Epithelial cell of esophagus (primary cell): Measurements from ENCODE around the gene PARP16.
A peak's percentile ranks its signal among the peaks of the same experiment; 100 is the strongest.

ENCODE experiments used
- DNase-seq: peaks from one replicate; pipeline ENCODE4 v3.0.0; 2010; ENCODE audit warnings: low read depth
- H3K4me3 ChIP-seq: 2 replicates; pipeline ENCODE4 v1.5.1; 2011; ENCODE audit warnings: mild to moderate bottlenecking, low read length, control low read depth
- CTCF ChIP-seq: IDR thresholded peaks from 2 replicates; pipeline ENCODE4 v1.5.1; 2011; ENCODE audit warnings: low read depth, mild to moderate bottlenecking, low read length, control low read depth, inconsistent platforms; ENCODE audit not compliant: insufficient read depth; ENCODE audit errors: missing control alignments

Gene PARP16

GRCh38 chr15:65310431-65311137, 23.9 kb upstream of the PARP16 start:
- no peak overlapping the region for H3K4me3 ChIP-seq
- no peak for TF ChIP-seq CTCF
- DNase-seq = no peak

- no peak for TF ChIP-seq CTCF
- no peak overlapping the region for H3K4me3 ChIP-seq
- no peak for DNase-seq
Observed at GRCh38 chr15:65309882-65310418, 23.3 kb upstream of the PARP16 start.

- no peak for TF ChIP-seq CTCF
- H3K4me3 ChIP-seq = no peak overlapping the region
- DNase-seq = peak; percentile 79
Observed at GRCh38 chr15:65307978-65308377, 21.3 kb upstream of the PARP16 start.

- no peak for DNase-seq
- H3K4me3 ChIP-seq = no peak overlapping the region
- no peak for TF ChIP-seq CTCF
Observed at GRCh38 chr15:65306551-65306950, 19.9 kb upstream of the PARP16 start.

- H3K4me3 ChIP-seq = no peak overlapping the region
- no peak for TF ChIP-seq CTCF
- DNase-seq = no peak
Observed at GRCh38 chr15:65305776-65306175, 19.1 kb upstream of the PARP16 start.

- no peak for DNase-seq
- H3K4me3 ChIP-seq = peak overlapping the region; percentile 14
- no peak for TF ChIP-seq CTCF
Observed at GRCh38 chr15:65305150-65305758, 18.6 kb upstream of the PARP16 start.
